Fibroblast of villous mesenchyme (primary cell): ENCODE results near the gene PARD6B. TPM values are rescaled to one million over a fixed set of nuclear protein-coding genes. Genes with fewer than 3 reads are reported as not detected.

ENCODE experiments used
- DNase-seq: peaks from one replicate; pipeline ENCODE4 v3.0.0-alpha.2; 2010; ENCODE audit warnings: low read depth
- H3K4me3 ChIP-seq: 2 replicates; pipeline ENCODE4 v1.5.1; 2011; ENCODE audit warnings: low read depth, mild to moderate bottlenecking, low read length
- CTCF ChIP-seq: IDR thresholded peaks from 2 replicates; pipeline ENCODE4 v1.5.1; 2012; ENCODE audit warnings: low read depth, mild to moderate bottlenecking, low read length; ENCODE audit not compliant: insufficient read depth
- total RNA-seq: library from RNA; depleted of rRNA; stranded (reverse); fragments of >200 nt; gene quantifications from 2 replicates; pipeline ENCODE4 v1.2.3, GENCODE V29; 2012

Gene PARD6B
- total RNA-seq, 1 donor, result 6.5 TPM

- no peak for DNase-seq
- no peak overlapping the region for H3K4me3 ChIP-seq
- TF ChIP-seq CTCF, result no peak
These were observed 11.4 kb upstream of the PARD6B start for GRCh38 chr20:50720026-50720425.

DNA sequence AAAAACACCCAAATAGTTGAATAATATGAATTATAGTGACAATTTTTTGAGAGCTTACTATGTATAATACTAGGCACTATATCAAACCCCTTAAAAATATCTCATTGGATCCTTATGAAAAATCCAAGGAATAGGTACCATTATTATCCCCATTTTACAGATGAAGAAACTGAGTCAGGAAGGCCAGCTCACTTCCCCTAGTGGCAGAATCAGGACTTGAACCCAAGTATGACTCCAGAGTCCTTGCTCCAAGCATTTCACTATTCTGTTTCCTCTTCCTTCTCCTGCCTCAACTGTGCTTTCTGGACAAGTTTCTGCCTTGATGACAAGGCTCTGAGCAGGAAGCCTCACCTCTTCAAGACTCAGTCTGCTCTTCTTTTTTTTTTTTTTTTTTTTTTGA, 10.8 kb upstream of the PARD6B start:
- H3K4me3 ChIP-seq, result no peak overlapping the region
- no peak for TF ChIP-seq CTCF
- DNase-seq, result no peak

- no peak overlapping the region for H3K4me3 ChIP-seq
- TF ChIP-seq CTCF, result no peak
- no peak for DNase-seq
These were observed 9.5 kb upstream of the PARD6B start for GRCh38 chr20:50721881-50722281.

DNA sequence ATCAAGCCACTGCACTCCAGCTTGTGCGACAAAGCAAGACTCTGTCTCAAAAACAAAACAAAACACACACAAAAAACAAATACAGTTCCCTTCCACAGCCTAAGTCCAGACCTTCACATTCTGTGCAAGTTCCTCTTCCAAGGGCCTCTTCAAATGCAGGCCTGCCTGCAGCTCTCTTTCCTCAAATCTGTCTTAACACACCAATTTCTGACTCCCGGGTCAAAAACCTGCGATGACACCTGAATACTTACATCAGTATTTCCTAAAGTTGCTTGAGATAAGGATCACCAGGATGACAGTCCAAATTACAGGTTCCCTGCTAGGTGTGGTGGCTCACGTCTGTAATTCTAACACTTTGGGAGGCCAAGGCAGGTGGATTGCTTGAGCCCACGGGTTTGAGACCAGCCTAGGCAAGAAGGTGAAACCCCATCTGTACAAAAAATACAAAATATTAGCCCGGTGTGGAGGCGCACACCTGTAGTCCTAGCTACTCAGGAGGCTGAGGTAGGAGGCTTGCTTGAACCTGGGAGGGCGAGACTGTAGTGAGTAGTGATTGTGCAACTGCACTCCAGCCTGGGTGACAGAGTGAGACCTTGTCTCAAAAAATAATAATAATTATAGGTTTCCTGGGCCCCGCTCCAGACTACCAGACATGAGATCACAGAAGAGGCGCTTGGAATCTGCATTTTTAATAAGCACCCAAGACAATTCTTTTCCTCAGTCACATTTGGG, 8.8 kb upstream of the PARD6B start:
- TF ChIP-seq CTCF, result no peak
- no peak overlapping the region for H3K4me3 ChIP-seq
- DNase-seq, result no peak

DNA sequence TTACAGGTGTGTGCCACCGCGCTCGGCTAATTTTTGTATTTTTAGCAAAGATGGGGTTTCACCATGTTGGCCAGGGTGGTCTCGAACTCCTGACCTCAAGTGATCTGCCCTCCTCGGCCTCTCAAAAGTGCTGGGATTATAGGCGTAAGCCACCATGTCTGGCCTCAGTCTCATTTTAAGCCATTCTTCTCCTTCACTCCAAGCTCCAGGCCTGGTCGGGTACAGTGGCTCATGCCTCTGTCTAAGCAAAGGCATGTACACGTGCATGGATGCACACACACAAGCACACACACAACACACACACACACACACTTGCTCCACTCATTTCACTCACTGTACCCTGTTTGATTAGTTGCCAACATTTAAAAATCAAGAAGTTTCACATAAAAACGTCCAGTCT, 7.7 kb upstream of the PARD6B start:
- no peak overlapping the region for H3K4me3 ChIP-seq
- no peak for TF ChIP-seq CTCF
- no peak for DNase-seq

- TF ChIP-seq CTCF, result no peak
- DNase-seq, result no peak
- no peak overlapping the region for H3K4me3 ChIP-seq
These were observed 7.2 kb upstream of the PARD6B start for GRCh38 chr20:50724112-50724725.
